SK-N-SH (cell line): Measurements from ENCODE around the gene GLIS1. TPM values are rescaled to one million over a fixed set of nuclear protein-coding genes. Genes with fewer than 3 reads are reported as not detected.

ENCODE experiments used
- CTCF ChIA-PET: fragments of 300-600, 350-600 bp; formaldehyde crosslinking; extraction: SDS; loops from one replicate; lab custom pipeline; 2021; lab: Yijun Ruan, JAX
- POLR2A ChIA-PET: fragments of 350-600 bp; sonication (Branson Sonifier 250); formaldehyde crosslinking; extraction: SDS; loops from one replicate; lab custom pipeline; 2020; ENCODE audit warnings: antibody characterized with exemption, inconsistent platforms; lab: Yijun Ruan, JAX
- DNase-seq: peaks from one replicate; pipeline ENCODE4 v3.0.0; 2012
- H2AFZ ChIP-seq: fragments of 200-600 bp; sonication (generic); 2 replicates; pipeline ENCODE4 v1.8.1; 2016; ENCODE audit warnings: antibody characterized with exemption, mild to moderate bottlenecking, low read depth
- H3F3A ChIP-seq: fragments of 200-600 bp; sonication (generic); replicated peaks from 2 replicates; pipeline ENCODE3; 2016; ENCODE audit warnings: antibody characterized with exemption, mild to moderate bottlenecking; ENCODE audit not compliant: insufficient read depth
- H3K27ac ChIP-seq, 2 experiments: fragments of 200-500 bp in 1 of 2; fragments of 200-600 bp in 1 of 2; sonication (Bioruptor generic) in 1 of 2; sonication (generic), shearing (Covaris generic) in 1 of 2; 2 replicates each; pipeline versions ENCODE4 v1.5.1 to v1.6.1; 2014 to 2016; ENCODE audit warnings: low read depth in 2 of 2, inconsistent platforms in 1 of 2, low read length in 1 of 2, mild to moderate bottlenecking in 1 of 2, mixed read lengths in 1 of 2
- H3K27me3 ChIP-seq: fragments of 200-600 bp; sonication (generic), shearing (Covaris generic); 2 replicates; pipeline ENCODE4 v1.6.1; 2016; ENCODE audit warnings: mixed run types; ENCODE audit not compliant: insufficient read depth
- H3K36me3 ChIP-seq, 2 experiments: fragments of 200-500 bp in 1 of 2; fragments of 200-600 bp in 1 of 2; sonication (Bioruptor generic) in 1 of 2; sonication (generic) in 1 of 2; replicated peaks in 1 of 2; 2 replicates each; pipeline versions ENCODE3 to v1.5.1; 2014 to 2016; ENCODE audit warnings: low read length in 1 of 2, mild to moderate bottlenecking in 1 of 2; ENCODE audit not compliant: insufficient read depth in 2 of 2, control insufficient read depth in 1 of 2
- H3K4me1 ChIP-seq, 2 experiments: fragments of 200-500 bp in 1 of 2; fragments of 200-600 bp in 1 of 2; sonication (Bioruptor generic) in 1 of 2; sonication (generic), shearing (Covaris generic) in 1 of 2; 2 replicates each; pipeline versions ENCODE4 v1.5.1 to v1.6.1; 2014 to 2016; ENCODE audit warnings: low read depth in 1 of 2, low read length in 1 of 2, mixed run types in 1 of 2; ENCODE audit not compliant: insufficient read depth in 2 of 2, control insufficient read depth in 1 of 2
- H3K4me2 ChIP-seq: fragments of 200-600 bp; sonication (generic), shearing (Covaris generic); 2 replicates; pipeline ENCODE4 v1.6.1; 2017; ENCODE audit warnings: mixed run types
- H3K4me3 ChIP-seq, 2 experiments: fragments of 200-500 bp in 1 of 2; fragments of 200-600 bp in 1 of 2; sonication (Bioruptor generic) in 1 of 2; sonication (generic), shearing (Covaris generic) in 1 of 2; 2 replicates each; pipeline versions ENCODE4 v1.5.1 to v1.8.1; 2014 to 2016; ENCODE audit warnings: low read depth in 2 of 2, inconsistent platforms in 1 of 2, low read length in 1 of 2, mild to moderate bottlenecking in 1 of 2, mixed read lengths in 1 of 2, moderate library complexity in 1 of 2
- H3K79me2 ChIP-seq: fragments of 200-600 bp; sonication (generic); 2 replicates; pipeline ENCODE4 v1.8.1; 2017; ENCODE audit warnings: mild to moderate bottlenecking; ENCODE audit not compliant: insufficient read depth
- H3K9ac ChIP-seq: fragments of 200-600 bp; sonication (generic); 2 replicates; pipeline ENCODE4 v1.6.1; 2017; ENCODE audit warnings: mixed run types
- H3K9me2 ChIP-seq: fragments of 200-600 bp; sonication (generic); 2 replicates; pipeline ENCODE4 v1.6.1; 2017; ENCODE audit warnings: mixed run types
- H3K9me3 ChIP-seq: fragments of 200-600 bp; sonication (generic); 2 replicates; pipeline ENCODE4 v1.6.1; 2017; ENCODE audit warnings: mixed run types, mild to moderate bottlenecking, moderate library complexity
- H4K20me1 ChIP-seq: fragments of 200-600 bp; sonication (generic); 2 replicates; pipeline ENCODE4 v1.6.1; 2017; ENCODE audit warnings: mild to moderate bottlenecking, mixed run types; ENCODE audit not compliant: insufficient read depth
- CHD2 ChIP-seq: fragments of 150-350 bp; IDR thresholded peaks from 2 replicates; pipeline ENCODE4 v1.6.1; 2018; ENCODE audit warnings: low read length; ENCODE audit not compliant: partially characterized antibody
- CTCF ChIP-seq: fragments of 200-600 bp; sonication (generic); IDR thresholded peaks from 2 replicates; pipeline ENCODE4 v1.6.1; 2017; ENCODE audit warnings: antibody characterized with exemption, mild to moderate bottlenecking, moderate library complexity
- RAD21 ChIP-seq: IDR thresholded peaks from 2 replicates; pipeline ENCODE4 v1.6.1; 2012; ENCODE audit warnings: mild to moderate bottlenecking, low read length
- SMC3 ChIP-seq: IDR thresholded peaks from 2 replicates; pipeline ENCODE4 v1.6.1; 2012; ENCODE audit warnings: low read depth, low read length, improper control_type of control experiment
- TEAD4 ChIP-seq: IDR thresholded peaks from 2 replicates; pipeline ENCODE4 v1.4.0; 2012; ENCODE audit warnings: mild to moderate bottlenecking, borderline replicate concordance; ENCODE audit not compliant: insufficient read depth
- WGBS: methylation state at CpG from one replicate; pipeline ENCODE4 v1.1.6; 2017; ENCODE audit warnings: low lambda C conversion rate; 5-methylcytosine and 5-hydroxymethylcytosine counted together
- polyA plus RNA-seq, 3 experiments: library from polyadenylated mRNA; depleted of rRNA; stranded (reverse); fragments of >200 nt; gene quantifications; 2 replicates each; pipeline ENCODE4 v1.2.3, GENCODE V29; 2012

GLIS1 gene
- polyA plus RNA-seq, 1 of the 3 experiments (the other 2 are of a cell fraction), result 0.13 TPM

- POLR2A ChIA-PET, result no interaction called here
- Histone ChIP-seq H3K9me2 (no peaks in the 10 kb centered on the region), H3K9me3 (no peaks in the 10 kb centered on the region), H3K27me3 (no peaks in the 10 kb centered on the region), H3K4me1 (peaks cover 15 to 85% of the 10 kb centered on the region in 2 experiments; a peak in 2 of 4 replicates), H3F3A (peaks cover 4% of the 10 kb centered on the region), H3K36me3 (no peaks in the 10 kb centered on the region), H2AFZ (no peak overlapping the region), H3K4me3 (no peak overlapping the region), H3K9ac (no peak overlapping the region), H3K27ac (peak overlapping the region in 1 of 2 experiments; percentile 88; a peak in 2 of 4 replicates), H4K20me1 (no peaks in the 10 kb centered on the region), H3K4me2 (no peak overlapping the region), H3K79me2 (no peaks in the 10 kb centered on the region)
- peak; percentile 86 for TF ChIP-seq SMC3
- no peak for TF ChIP-seq TEAD4
- peak; percentile 56 for TF ChIP-seq CTCF
- peak; percentile 81 for TF ChIP-seq RAD21
- WGBS, result 50% methylated on average over 13 of the region's 15 CpGs
- CTCF ChIA-PET, result interaction anchor here (0.6 to 7.4 kb wide), 27 partner anchors 10 to 230 kb away, joined by 3 to 131 read pairs (median 4); no protein-coding TSS in a partner anchor
- peak; percentile 79 for DNase-seq
Measured at GRCh38 chr1:53681977-53682685, 56.8 kb downstream of the GLIS1 start.

DNA sequence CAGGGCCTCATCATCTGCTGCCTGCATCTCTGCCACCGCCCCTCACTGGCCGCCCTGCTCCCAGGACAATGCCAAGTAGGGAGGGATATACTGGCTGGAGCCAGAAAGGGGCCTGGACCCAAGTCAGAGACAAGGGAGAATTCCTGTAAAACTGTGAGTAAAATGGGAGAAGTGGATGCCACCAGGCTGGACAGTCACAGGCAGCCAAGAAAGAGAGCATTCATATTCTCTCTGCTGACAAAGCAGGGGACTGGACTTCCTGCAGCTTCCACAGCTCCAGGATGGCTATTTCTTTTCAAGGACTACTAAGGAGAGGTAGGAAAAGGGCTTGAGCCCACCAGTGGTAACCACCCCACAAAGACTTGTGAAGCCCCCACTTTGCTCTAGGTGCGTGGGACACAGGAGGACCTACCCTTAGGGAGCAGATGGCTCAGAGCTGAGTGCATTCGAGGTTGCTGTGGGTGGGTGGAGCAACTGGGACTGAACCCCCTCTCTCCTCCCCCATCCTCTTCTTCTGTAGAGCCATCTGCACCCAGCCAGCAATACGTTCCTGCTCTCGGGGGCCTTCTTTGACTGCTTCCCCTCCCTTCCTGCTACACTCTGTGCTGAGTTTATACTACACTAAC is 57.5 kb downstream of the GLIS1 start:
- TF ChIP-seq RAD21, result no peak
- TF ChIP-seq CHD2, result no peak
- TF ChIP-seq, all 33 proteins: peak for 0
- Histone ChIP-seq H3F3A (peaks cover 4% of the 10 kb centered on the region), H3K4me3 (no peak overlapping the region), H3K9me3 (no peaks in the 10 kb centered on the region), H3K4me1 (peaks cover 11 to 84% of the 10 kb centered on the region in 2 experiments; a peak in 2 of 4 replicates), H3K9me2 (no peaks in the 10 kb centered on the region), H3K9ac (no peak overlapping the region), H2AFZ (no peak overlapping the region), H3K4me2 (no peak overlapping the region), H3K36me3 (no peaks in the 10 kb centered on the region), H4K20me1 (no peaks in the 10 kb centered on the region), H3K79me2 (no peaks in the 10 kb centered on the region), H3K27ac (peak overlapping the region in 1 of 2 experiments; percentile 88; a peak in 2 of 4 replicates), H3K27me3 (no peaks in the 10 kb centered on the region)
- ChIA-PET CTCF (interaction anchor here (0.6 to 7.4 kb wide), 21 partner anchors 10 to 219 kb away, joined by 3 to 131 read pairs (median 5); no protein-coding TSS in a partner anchor), POLR2A (interaction anchor here (1.2 kb wide), 1 partner anchor 11 kb away, joined by 5 read pairs; no protein-coding TSS in a partner anchor)
- WGBS, result 71% methylated on average over 6 of the region's 6 CpGs
- DNase-seq, result peak; percentile 62
